Activated CD4-positive, CD25-positive, alpha-beta regulatory T cell treated with anti-CD3 and anti-CD28 coated beads, Interleukin-2, amount 50 U/mL, for 24 hours (primary cell): Measurements from ENCODE around the gene GYPC.

ENCODE experiments used
- ATAC-seq, 2 donors: fragments of 150-1000 bp; cut with Tn5 transposase; one replicate each; pipeline ENCODE4 v1.10.0; 2021; ENCODE audit warnings: mild to moderate bottlenecking in 1 of 2, moderate library complexity in 1 of 2

The GYPC gene

DNA sequence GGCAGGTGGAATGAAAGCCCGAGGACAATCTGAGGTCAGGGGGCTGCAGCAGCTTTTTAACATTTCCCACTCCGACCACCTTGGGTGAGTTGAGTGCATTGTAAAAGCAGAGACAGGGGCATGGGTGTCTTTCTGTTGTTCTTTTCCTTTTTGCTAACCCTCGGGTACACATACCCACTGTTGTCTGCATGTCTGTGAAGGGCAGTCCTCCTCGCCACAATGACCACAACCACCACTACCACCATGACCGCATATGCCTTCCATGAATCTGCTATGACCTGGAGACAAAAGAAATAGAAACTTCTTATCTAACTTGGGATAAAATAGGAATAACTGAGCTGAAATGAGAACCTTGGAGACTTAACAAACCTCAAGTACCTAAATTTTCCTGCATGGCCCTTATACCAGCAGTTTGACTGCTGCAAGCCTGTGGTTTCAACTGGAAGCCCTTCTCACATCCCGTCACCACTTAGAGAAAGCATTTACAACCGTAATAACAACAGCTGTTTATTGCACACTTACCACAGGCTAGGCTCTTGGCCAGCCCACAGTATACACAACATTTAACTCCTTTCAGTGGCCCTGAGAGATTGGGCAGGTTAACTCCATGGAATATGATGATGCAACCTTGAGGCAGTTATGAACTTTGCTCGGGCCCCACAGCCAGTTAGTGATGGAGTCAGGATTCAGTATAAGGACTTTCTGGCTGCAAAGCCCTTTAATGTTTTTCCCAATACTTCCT is 80.3 kb downstream of the GYPC start:
- ATAC-seq: no peak

DNA sequence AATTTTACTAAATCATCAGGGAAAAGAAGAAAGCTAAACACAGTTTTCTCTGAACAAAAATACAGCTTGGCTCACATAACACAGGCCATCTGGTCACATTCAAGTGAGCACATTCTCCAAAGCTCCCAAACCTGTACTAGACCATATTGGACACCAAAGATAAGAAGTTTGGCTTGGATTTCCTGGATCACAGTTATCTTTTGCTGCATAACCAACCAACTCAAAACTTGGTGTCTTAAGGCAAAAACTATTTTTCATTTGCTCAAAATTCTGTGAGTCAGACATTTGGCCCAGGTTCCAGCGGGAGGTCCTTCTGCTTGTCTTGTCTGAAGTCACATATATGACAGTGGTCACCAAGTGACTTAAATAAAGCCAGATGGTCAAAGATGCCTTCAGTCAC is 83.2 kb downstream of the GYPC start:
- no peak for ATAC-seq

DNA sequence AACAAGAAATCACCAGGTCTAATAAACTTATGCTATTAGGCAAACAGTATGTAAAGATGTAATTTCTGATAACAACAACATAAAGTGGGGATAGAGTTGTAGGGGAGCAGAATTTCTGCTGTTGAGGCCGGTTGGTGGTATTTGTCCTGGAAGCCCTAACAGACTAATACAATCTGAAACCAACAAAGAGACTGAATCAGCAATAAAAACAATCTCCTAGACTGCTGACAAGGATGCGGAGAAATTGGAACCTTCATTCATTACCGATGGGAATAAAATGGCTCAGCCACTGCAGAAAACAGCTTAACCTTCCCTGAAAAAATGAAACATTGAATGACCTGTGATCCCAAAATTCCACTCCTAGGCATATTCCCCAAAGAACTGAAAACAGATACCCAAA is 88.7 kb downstream of the GYPC start:
- ATAC-seq: no peak
